Erythroblast (primary cell): ENCODE results near the gene COQ10A.

Source experiments
- GATA1 ChIP-seq: IDR thresholded peaks from 2 replicates; pipeline ENCODE4 v1.6.1; 2011; ENCODE audit warnings: low read depth, mild to moderate bottlenecking, control low read depth, low read length, moderate library complexity
- POLR2A ChIP-seq: IDR thresholded peaks from 2 replicates; pipeline ENCODE4 v1.6.1; 2011; ENCODE audit warnings: mild to moderate bottlenecking, low read length

GRCh38 chr12:56221757-56222530 is 44.8 kb upstream of the COQ10A start, which contains the start of gene RNF41:
- TF ChIP-seq POLR2A (peak; percentile 98), GATA1 (no peak)
